HCT116 (cell line): ENCODE measurements around the gene CLEC16A.

Experiments used
- ATF3 ChIP-seq: IDR thresholded peaks from 2 replicates; pipeline ENCODE4 v1.6.1; 2012
- CEBPB ChIP-seq: IDR thresholded peaks from 2 replicates; pipeline ENCODE4 v1.6.1; 2012; ENCODE audit warnings: low read depth
- CTCF ChIP-seq, 3 experiments: fragments of 200-600 bp in 1 of 3; sonication (generic) in 1 of 3; IDR thresholded peaks in 2 of 3; conservative IDR thresholded peaks in 1 of 3; 2 replicates each; pipeline ENCODE4 v1.5.1; 2012 to 2017; ENCODE audit warnings: low read depth in 2 of 3, low read length in 2 of 3, antibody characterized with exemption in 1 of 3, borderline replicate concordance in 1 of 3, control low read depth in 1 of 3, mild to moderate bottlenecking in 1 of 3, mixed read lengths in 1 of 3, mixed run types in 1 of 3, moderate library complexity in 1 of 3; ENCODE audit not compliant: insufficient read depth in 1 of 3
- EGR1 ChIP-seq: IDR thresholded peaks from 2 replicates; pipeline ENCODE4 v1.6.1; 2012; ENCODE audit warnings: low read depth
- ELF1 ChIP-seq: IDR thresholded peaks from 2 replicates; pipeline ENCODE4 v1.6.1; 2012; ENCODE audit warnings: low read depth, borderline replicate concordance
- EZH2 ChIP-seq: fragments of 200-600 bp; sonication (generic); IDR thresholded peaks from 2 replicates; pipeline ENCODE4 v1.6.1; 2017; ENCODE audit warnings: antibody characterized with exemption, mixed run types
- EZH2phosphoT487 ChIP-seq: fragments of 200-600 bp; IDR thresholded peaks from 2 replicates; pipeline ENCODE4 v1.6.1; 2018; ENCODE audit warnings: antibody characterized with exemption, borderline replicate concordance
- JUND ChIP-seq: IDR thresholded peaks from 2 replicates; pipeline ENCODE4 v1.6.1; 2012
- POLR2A ChIP-seq: IDR thresholded peaks from 2 replicates; pipeline ENCODE4 v1.7.0; 2011; ENCODE audit warnings: borderline replicate concordance; ENCODE audit not compliant: insufficient read depth, insufficient read length; ENCODE audit errors: extremely low read depth
- POLR2AphosphoS5 ChIP-seq: IDR thresholded peaks from 2 replicates; pipeline ENCODE4 v1.6.1; 2011; ENCODE audit warnings: mild to moderate bottlenecking, low read depth, low read length, moderate library complexity
- RAD21 ChIP-seq: IDR thresholded peaks from 2 replicates; pipeline ENCODE4 v1.6.1; 2012; ENCODE audit warnings: low read depth, mild to moderate bottlenecking
- REST ChIP-seq: IDR thresholded peaks from 2 replicates; pipeline ENCODE4 v1.6.1; 2012; ENCODE audit warnings: low read depth
- SIN3A ChIP-seq: IDR thresholded peaks from 2 replicates; pipeline ENCODE4 v1.6.1; 2012; ENCODE audit warnings: low read depth
- YY1 ChIP-seq: IDR thresholded peaks from 2 replicates; pipeline ENCODE4 v1.6.1; 2011; ENCODE audit warnings: low read length, low read depth, moderate library complexity, mild to moderate bottlenecking; ENCODE audit not compliant: insufficient replicate concordance; ENCODE audit errors: extremely low read depth

- TF ChIP-seq EGR1 (no peak), CTCF (IDR thresholded peaks at IDR 0.05 in 2 of 3, conservative IDR thresholded peaks at IDR 0.05 in 1 of 3; ENCODE audit: borderline replicate concordance in 1 of 3, insufficient read depth in 1 of 3, low read depth in 2 of 3, low read length in 2 of 3) (no peak), EZH2phosphoT487 (no peak), REST (no peak), RAD21 (no peak), POLR2AphosphoS5 (no peak), YY1 (no peak), POLR2A (no peak), ATF3 (no peak), ELF1 (no peak), JUND (no peak), EZH2 (no peak), CEBPB (no peak), SIN3A (no peak)
These were observed 145.9 kb downstream of the CLEC16A start for GRCh38 chr16:11090232-11090631.
